Measurements from ENCODE around the gene CDC42BPA.

The CDC42BPA gene

DNA sequence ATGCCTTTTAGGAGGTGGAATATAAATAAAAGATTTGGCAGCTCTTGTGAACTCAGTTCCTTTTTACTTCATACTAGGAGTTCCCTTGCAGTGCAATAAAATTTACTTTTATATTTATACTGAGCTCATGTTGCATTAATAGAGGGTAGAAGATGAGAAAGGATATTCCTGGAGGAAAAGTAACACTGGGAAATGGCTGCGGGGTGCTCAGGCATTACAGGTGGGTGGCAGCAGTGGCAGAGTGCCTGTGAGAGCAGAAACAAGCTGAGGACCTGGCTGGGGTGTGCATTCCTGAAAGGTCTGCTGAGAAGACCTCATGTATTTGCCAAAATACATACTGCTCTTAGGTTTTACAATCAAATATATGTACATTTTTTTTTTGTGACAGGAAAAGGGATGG is 251.3 kb downstream of the CDC42BPA start:
- TF ChIP-seq FOXP2 (optimal IDR thresholded peaks at IDR 0.05; ENCODE audit: borderline replicate concordance, extremely low read depth, extremely low read length, insufficient read depth) (no peak), TAF1 (IDR thresholded peaks at IDR 0.05; ENCODE audit: borderline replicate concordance, insufficient read depth, low read length) (no peak), REST (IDR thresholded peaks at IDR 0.05; ENCODE audit: insufficient read depth in 1 of 2, low read depth in 2 of 2, low read length in 2 of 2) (no peak), SIN3A (IDR thresholded peaks at IDR 0.05; ENCODE audit: borderline replicate concordance, insufficient read depth, low read length) (no peak), POLR2AphosphoS5 (IDR thresholded peaks at IDR 0.05; ENCODE audit: low read depth, low read length) (no peak)

DNA sequence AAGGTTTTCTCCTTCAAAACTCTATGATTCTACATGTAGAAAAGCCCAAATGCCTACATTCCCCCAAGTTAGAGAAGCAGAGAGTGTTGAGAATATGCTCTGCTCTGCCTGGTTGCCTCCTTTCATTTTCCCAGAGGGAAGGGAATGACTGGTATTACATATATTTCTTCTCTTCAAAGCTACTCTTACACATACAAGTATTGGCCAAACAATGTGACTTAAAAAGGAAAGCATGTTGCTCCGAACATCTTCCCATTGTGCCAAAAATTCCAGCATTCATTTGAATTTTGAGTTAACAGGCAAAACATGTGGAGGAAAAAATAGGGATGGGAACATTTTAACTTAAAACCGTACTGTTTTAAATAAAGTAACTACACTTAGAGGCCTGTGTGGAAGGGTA is 253.0 kb downstream of the CDC42BPA start:
- TF ChIP-seq REST (IDR thresholded peaks at IDR 0.05; ENCODE audit: insufficient read depth in 1 of 2, low read depth in 2 of 2, low read length in 2 of 2) = no peak
- TF ChIP-seq TAF1 (IDR thresholded peaks at IDR 0.05; ENCODE audit: borderline replicate concordance, insufficient read depth, low read length) = no peak
- no peak for TF ChIP-seq FOXP2 (optimal IDR thresholded peaks at IDR 0.05; ENCODE audit: borderline replicate concordance, extremely low read depth, extremely low read length, insufficient read depth)
- TF ChIP-seq SIN3A (IDR thresholded peaks at IDR 0.05; ENCODE audit: borderline replicate concordance, insufficient read depth, low read length) = no peak
- no peak for TF ChIP-seq POLR2AphosphoS5 (IDR thresholded peaks at IDR 0.05; ENCODE audit: low read depth, low read length)

GRCh38 chr1:227062306-227062705 is 256.0 kb downstream of the CDC42BPA start:
- TF ChIP-seq POLR2AphosphoS5 (IDR thresholded peaks at IDR 0.05; ENCODE audit: low read depth, low read length) (no peak), TAF1 (IDR thresholded peaks at IDR 0.05; ENCODE audit: borderline replicate concordance, insufficient read depth, low read length) (no peak), SIN3A (IDR thresholded peaks at IDR 0.05; ENCODE audit: borderline replicate concordance, insufficient read depth, low read length) (no peak), FOXP2 (optimal IDR thresholded peaks at IDR 0.05; ENCODE audit: borderline replicate concordance, extremely low read depth, extremely low read length, insufficient read depth) (no peak), REST (IDR thresholded peaks at IDR 0.05; ENCODE audit: insufficient read depth in 1 of 2, low read depth in 2 of 2, low read length in 2 of 2) (no peak)

DNA sequence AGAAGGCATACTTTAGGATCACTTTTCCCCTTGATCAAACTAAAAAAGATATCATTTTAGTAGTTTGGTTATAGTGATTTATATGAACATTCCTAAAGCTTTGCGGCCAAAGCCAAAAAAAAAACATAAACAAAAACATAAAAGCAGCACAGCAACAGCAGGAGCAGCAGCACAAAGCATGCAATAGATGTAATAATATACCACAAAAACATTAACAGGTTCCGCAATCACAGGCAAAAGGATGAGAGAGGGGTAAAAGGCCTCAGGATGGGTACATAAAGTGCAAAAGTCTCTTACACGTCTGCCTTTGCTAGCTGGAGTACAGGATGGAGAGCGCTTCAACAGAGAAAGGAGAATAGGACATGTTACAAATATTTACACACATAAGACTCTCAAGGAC is 259.2 kb downstream of the CDC42BPA start:
- TF ChIP-seq TAF1 (IDR thresholded peaks at IDR 0.05; ENCODE audit: borderline replicate concordance, insufficient read depth, low read length) (no peak), POLR2AphosphoS5 (IDR thresholded peaks at IDR 0.05; ENCODE audit: low read depth, low read length) (no peak), SIN3A (IDR thresholded peaks at IDR 0.05; ENCODE audit: borderline replicate concordance, insufficient read depth, low read length) (no peak), FOXP2 (optimal IDR thresholded peaks at IDR 0.05; ENCODE audit: borderline replicate concordance, extremely low read depth, extremely low read length, insufficient read depth) (no peak), REST (IDR thresholded peaks at IDR 0.05; ENCODE audit: insufficient read depth in 1 of 2, low read depth in 2 of 2, low read length in 2 of 2) (no peak)

DNA sequence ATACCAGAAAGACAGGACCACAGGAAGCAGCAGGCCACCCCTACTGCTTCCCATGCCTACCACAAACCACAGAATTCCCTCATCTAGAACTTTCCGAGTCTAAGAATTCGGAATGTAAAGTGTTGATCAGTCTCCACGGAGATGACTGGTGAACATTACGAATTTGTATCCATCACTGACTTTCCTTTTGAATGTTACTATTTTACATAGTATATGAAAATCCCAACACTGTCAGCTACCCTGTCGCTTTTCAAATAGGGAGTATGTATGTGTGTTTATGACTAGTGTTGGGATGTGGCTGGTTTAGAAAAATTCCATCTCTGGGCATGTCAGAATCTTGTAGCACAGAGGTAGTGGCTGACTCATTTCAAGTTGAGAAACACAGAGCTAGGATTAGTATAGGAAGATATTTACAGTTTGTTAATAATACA is 260.0 kb downstream of the CDC42BPA start:
- TF ChIP-seq POLR2AphosphoS5 (IDR thresholded peaks at IDR 0.05; ENCODE audit: low read depth, low read length) = no peak
